Heart right ventricle (tissue), 16 donors: ENCODE measurements around the gene MAST1. TPM values are rescaled to one million over a fixed set of nuclear protein-coding genes. Genes with fewer than 3 reads are reported as not detected.

Experiments used
- ATAC-seq, 8 donors: fragments of 200-7000 bp; cut with Tn5 transposase; one replicate each; pipeline ENCODE4 v1.9.1; 2020; ENCODE audit warnings: mild to moderate bottlenecking in 8 of 8, moderate library complexity in 8 of 8, moderate number of reproducible peaks in 1 of 8
- DNase-seq, 2 donors: peaks; one replicate each; pipeline ENCODE4 v3.0.0-alpha.2; 2020
- H3K27ac ChIP-seq, 10 donors: fragments of 200-600 bp; sonication (generic) in 2 of 10; one replicate each; pipeline versions ENCODE4 v1.5.0 to v1.8.0; 2020 to 2022; ENCODE audit warnings: mild to moderate bottlenecking in 3 of 10
- H3K27me3 ChIP-seq, 7 donors: fragments of 200-600 bp; one replicate each; pipeline ENCODE4 v1.8.0; 2021 to 2022; ENCODE audit warnings: mild to moderate bottlenecking in 2 of 7
- H3K36me3 ChIP-seq, 9 donors: fragments of 200-600 bp; sonication (generic) in 1 of 9; one replicate each; pipeline versions ENCODE4 v1.5.0 to v1.8.0; 2020 to 2022; ENCODE audit warnings: mild to moderate bottlenecking in 2 of 9
- H3K4me1 ChIP-seq, 9 donors: fragments of 200-600 bp; sonication (generic) in 1 of 9; one replicate each; pipeline versions ENCODE4 v1.5.0 to v1.8.0; 2020 to 2022; ENCODE audit warnings: mild to moderate bottlenecking in 4 of 9
- H3K4me3 ChIP-seq, 10 donors: fragments of 200-600 bp; sonication (generic) in 2 of 10; one replicate each; pipeline versions ENCODE4 v1.5.0 to v1.8.0; 2020 to 2022; ENCODE audit warnings: mild to moderate bottlenecking in 7 of 10, moderate library complexity in 2 of 10
- H3K9me3 ChIP-seq, 11 donors: fragments of 200-600 bp in 10 of 11; sonication (generic) in 2 of 11; one replicate each; pipeline versions ENCODE4 v1.5.0 to v1.8.0; 2013 to 2022; ENCODE audit warnings: mild to moderate bottlenecking in 2 of 11, control low read depth in 1 of 11, moderate library complexity in 1 of 11
- WGBS, 2 donors: extraction: QIAGEN DNeasy Blood & Tissue Kit; methylation state at CpG; one replicate each; pipeline ENCODE4 v1.1.7; 2013; ENCODE audit warnings: inconsistent platforms in 1 of 2; 5-methylcytosine and 5-hydroxymethylcytosine counted together
- intact Hi-C, 10 donors: fragments of 100-400 bp; cut with DNase I; formaldehyde crosslinking; loops; one replicate each; pipeline versions ENCODE4 v1.11.1 to v1.14.2; 2022
- polyA plus RNA-seq, 2 donors: library from polyadenylated mRNA; stranded (reverse); fragments of 200-250 nt; gene quantifications; one replicate each; pipeline ENCODE4 v1.2.3, GENCODE V29; 2013
- total RNA-seq, 10 donors: library from RNA; stranded (reverse); fragmentation: NEBNext Ultra II Directional in 3 of 10; extraction: Animal tissue kit (Norgen Biotek cat#: 25700) in 3 of 10; gene quantifications; one replicate each; pipeline versions ENCODE4 v1.2.1 to v1.2.4, GENCODE V29; 2021 to 2023
- TF ChIP-seq, protein P1 (sequence below), 9 donors: fragments of 200-600 bp; sonication (generic) in 2 of 9; IDR thresholded peaks; one replicate each; pipeline versions ENCODE4 v1.5.0 to v1.8.0; 2021 to 2022; ENCODE audit warnings: antibody characterized with exemption in 9 of 9, mild to moderate bottlenecking in 5 of 9, moderate library complexity in 1 of 9
- donor health status: Arrhythmogenic right ventricular cardiomyopathy.
- donor health status: ischemic (EF 13 %, LVEDD 7.1; RV severe dilation, severe dysfunction).
- donor health status: healthy with polysubstance abuse.
- donor health status: DM: no; HTN: yes; CAD: no.
- donor health status: DM: no; HTN: no; CAD: no.
- donor health status: ischemic (EF 25% LVEDD 6.9; RV normal size, moderate dysfunction).
- donor health status: ischemic (EF 25% LVEDD 5.7; RV mildly dilated, moderate dysfunction).
- donor health status: healthy.
- donor health status: DM: yes; HTN: yes; CAD: no.
- donor health status: Ischemic cardiomyopathy.
- donor health status: ischemic (EF 35%, LVEDD 5.7; RV mildly dilated, moderate dysfunction).
- donor health status: nonischemic (EF 11% LVEDD 7.7; RV severe dilation, severe dysfunction).
- donor health status: DM: yes; HTN: yes; CAD: no.
- donor health status: PGD.
- donor health status: ischemic (EF 29% LVEDD 5.4; RV normal size, mild dysfunction).
- donor health status: nonischemic (EF 23%, LVEDD 6.1; RV moderate dilation, normal function).

MAST1 gene
- total and polyA plus RNA-seq, 12 donors, result 0.07 to 0.88 (median 0.31) TPM; not detected in 2

DNA sequence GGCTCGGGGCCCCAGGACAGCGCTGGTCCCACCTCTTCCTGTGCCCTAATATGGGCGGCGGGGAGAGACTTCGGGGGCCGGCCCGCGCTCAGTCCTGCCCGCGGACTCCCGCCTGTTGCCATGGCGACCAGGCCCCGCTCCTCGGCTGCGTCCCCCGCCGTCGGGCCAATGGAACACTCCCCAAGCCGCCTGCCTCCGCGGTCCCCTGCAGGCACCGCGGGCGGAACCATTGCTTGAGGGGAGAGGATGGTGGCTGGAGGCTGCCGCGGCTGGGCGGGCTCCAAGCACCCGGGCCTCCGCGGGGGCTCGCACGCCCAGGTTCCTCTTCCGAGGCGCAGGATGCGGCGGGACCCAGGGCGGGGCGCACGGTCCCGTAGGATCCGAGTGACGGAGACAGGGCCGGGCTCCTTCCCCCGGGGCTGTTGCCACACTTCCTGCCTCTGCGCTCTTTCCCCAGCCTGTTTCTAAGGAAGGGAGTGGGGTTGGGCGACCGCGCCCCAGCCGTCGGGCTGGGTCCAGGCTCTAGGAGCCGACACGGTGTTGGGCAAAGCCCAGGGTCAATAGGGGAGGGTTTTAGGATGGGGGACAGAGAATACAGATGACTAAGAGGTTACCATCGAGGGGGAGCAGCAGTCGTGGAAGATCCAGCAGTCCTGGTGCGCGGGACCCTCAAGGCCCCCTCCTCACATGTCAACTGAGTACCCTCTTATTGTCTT lies 48.3 kb upstream of the MAST1 start:
- TF ChIP-seq, protein P1, sequence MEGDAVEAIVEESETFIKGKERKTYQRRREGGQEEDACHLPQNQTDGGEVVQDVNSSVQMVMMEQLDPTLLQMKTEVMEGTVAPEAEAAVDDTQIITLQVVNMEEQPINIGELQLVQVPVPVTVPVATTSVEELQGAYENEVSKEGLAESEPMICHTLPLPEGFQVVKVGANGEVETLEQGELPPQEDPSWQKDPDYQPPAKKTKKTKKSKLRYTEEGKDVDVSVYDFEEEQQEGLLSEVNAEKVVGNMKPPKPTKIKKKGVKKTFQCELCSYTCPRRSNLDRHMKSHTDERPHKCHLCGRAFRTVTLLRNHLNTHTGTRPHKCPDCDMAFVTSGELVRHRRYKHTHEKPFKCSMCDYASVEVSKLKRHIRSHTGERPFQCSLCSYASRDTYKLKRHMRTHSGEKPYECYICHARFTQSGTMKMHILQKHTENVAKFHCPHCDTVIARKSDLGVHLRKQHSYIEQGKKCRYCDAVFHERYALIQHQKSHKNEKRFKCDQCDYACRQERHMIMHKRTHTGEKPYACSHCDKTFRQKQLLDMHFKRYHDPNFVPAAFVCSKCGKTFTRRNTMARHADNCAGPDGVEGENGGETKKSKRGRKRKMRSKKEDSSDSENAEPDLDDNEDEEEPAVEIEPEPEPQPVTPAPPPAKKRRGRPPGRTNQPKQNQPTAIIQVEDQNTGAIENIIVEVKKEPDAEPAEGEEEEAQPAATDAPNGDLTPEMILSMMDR (IDR thresholded peaks at IDR 0.05), result no peak
- WGBS, 2 donors, result 0 to 1% methylated on average over 53 to 56 of the region's 56 CpGs
- Histone ChIP-seq H3K4me3 (peak overlapping the region; percentile 30 to 100 (median 85)), H3K27ac (peak overlapping the region; percentile 94 to 100 (median 99)), H3K36me3 (peaks cover 0 to 15% (median 0%) of the 10 kb centered on the region in 9 donors), H3K27me3 (no peaks in the 10 kb centered on the region), H3K9me3 (no peaks in the 10 kb centered on the region), H3K4me1 (peaks cover 33 to 68% (median 57%) of the 10 kb centered on the region in 9 donors)
- intact Hi-C loops, result loop anchor here in 5 of 10 donors (5.0 to 10.0 kb wide), 4 partner anchors 68 to 365 kb away; partner anchors contain the start of genes IER2 (in 2 of the 5), STX10 (in 2 of the 5) and TNPO2 (in 1 of the 5)
- ATAC-seq, result peak; percentile 41 to 65 (median 56)
- peak; percentile 97 to 98 for DNase-seq

DNA sequence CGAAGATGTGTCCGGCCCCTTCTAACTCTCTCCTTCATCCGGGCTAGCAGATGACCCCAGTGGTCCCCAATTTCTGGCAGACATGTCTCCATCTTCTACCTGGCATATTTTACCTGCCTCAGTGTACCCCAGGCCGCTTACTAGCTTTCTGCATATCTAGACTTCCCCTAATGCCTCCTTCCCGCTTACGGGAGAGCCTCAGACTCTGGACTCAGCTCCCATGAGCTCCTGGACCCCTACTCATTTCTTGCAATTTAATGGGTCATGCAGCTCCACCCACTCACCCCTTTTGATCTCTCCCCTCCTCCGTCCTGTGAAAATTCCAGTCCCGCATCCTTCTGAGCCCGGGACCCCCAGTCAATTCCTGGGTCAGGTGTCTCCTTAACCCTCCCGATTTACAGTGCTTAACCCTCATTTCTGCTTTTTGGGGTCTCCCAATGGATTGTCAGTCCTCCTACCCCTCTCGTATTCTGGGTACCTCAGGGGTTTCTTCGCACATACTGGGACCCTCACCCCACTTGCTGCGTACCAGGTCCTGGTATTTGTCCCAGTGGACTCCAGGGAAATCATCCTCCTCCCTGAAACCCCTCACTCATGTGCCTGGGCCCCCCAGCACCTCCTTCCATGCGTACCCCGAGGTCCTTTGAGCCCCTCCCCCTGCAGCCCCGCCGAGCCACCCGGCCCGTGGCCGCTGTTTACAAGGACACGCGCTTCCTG lies 47.5 kb upstream of the MAST1 start:
- H3K9me3 ChIP-seq, result no peaks in the 10 kb centered on the region
- H3K4me1 ChIP-seq, result peaks cover 31 to 66% (median 56%) of the 10 kb centered on the region in 9 donors
- WGBS, 2 donors, result 2 to 3% methylated on average over 22 of the region's 22 CpGs
- ATAC-seq, result no peak
- peak overlapping the region; percentile 94 to 100 (median 99) for H3K27ac ChIP-seq
- intact Hi-C loops, result loop anchor here in 6 of 10 donors (1.0 to 10.0 kb wide), 5 partner anchors 12 to 364 kb away; partner anchors contain the start of genes IER2 (in 2 of the 6), STX10 (in 2 of the 6) and TNPO2 (in 1 of the 6)
- DNase-seq, result no peak
- peak overlapping the region; percentile 30 to 100 (median 85) for H3K4me3 ChIP-seq
- H3K36me3 ChIP-seq, result peaks cover 0 to 15% (median 0%) of the 10 kb centered on the region in 9 donors
- TF ChIP-seq, protein P1 (IDR thresholded peaks at IDR 0.05), result no peak
- no peaks in the 10 kb centered on the region for H3K27me3 ChIP-seq

DNA sequence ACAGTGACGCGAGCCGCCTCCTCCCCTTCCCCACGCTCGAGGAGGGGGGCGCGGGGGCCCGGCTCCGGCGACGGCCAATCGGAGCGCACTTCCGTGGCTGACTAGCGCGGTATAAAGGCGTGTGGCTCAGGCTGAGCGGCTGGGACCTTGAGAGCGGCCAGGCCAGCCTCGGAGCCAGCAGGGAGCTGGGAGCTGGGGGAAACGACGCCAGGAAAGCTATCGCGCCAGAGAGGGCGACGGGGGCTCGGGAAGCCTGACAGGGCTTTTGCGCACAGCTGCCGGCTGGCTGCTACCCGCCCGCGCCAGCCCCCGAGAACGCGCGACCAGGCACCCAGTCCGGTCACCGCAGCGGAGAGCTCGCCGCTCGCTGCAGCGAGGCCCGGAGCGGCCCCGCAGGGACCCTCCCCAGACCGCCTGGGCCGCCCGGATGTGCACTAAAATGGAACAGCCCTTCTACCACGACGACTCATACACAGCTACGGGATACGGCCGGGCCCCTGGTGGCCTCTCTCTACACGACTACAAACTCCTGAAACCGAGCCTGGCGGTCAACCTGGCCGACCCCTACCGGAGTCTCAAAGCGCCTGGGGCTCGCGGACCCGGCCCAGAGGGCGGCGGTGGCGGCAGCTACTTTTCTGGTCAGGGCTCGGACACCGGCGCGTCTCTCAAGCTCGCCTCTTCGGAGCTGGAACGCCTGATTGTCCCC lies 46.8 kb upstream of the MAST1 start, which contains the start of gene JUNB:
Gene JUNB, plus strand, starts transcription at position 142 of the 706 bp plus-strand sequence. Its CDS starts 286 bp downstream, at position 428.
- intact Hi-C loops, result loop anchor here in 6 of 10 donors (1.0 to 10.0 kb wide), 6 partner anchors 13 to 363 kb away; partner anchors contain the start of genes IER2 (in 2 of the 6), STX10 (in 2 of the 6) and TNPO2 (in 1 of the 6)

More for the DNA sequence above, 46.8 kb upstream of the MAST1 start, which contains the start of gene JUNB:
- ATAC-seq, result peak; percentile 55 to 77 (median 72)
- H3K36me3 ChIP-seq, result peaks cover 0 to 15% (median 0%) of the 10 kb centered on the region in 9 donors
- peak within 1 kb of the TSS; percentile 94 to 100 (median 99) for H3K27ac ChIP-seq
- no peaks in the 10 kb centered on the region for H3K9me3 ChIP-seq
- peaks cover 24 to 66% (median 56%) of the 10 kb centered on the region in 9 donors for H3K4me1 ChIP-seq
- H3K27me3 ChIP-seq, result no peaks in the 10 kb centered on the region
- peak within 1 kb of the TSS; percentile 64 to 100 (median 85) for H3K4me3 ChIP-seq
- DNase-seq, result peak; percentile 98
- TF ChIP-seq, protein P1 (IDR thresholded peaks at IDR 0.05), result no peak
- WGBS, 2 donors, result 0 to 1% methylated on average over 73 of the region's 73 CpGs
